CD4-positive, alpha-beta memory T cell (primary cell): ENCODE results near the gene GHSR. TPM values are rescaled to one million over a fixed set of nuclear protein-coding genes. Genes with fewer than 3 reads are reported as not detected.

Experiments
- polyA plus RNA-seq, 2 donors: library from polyadenylated mRNA; unstranded; fragments of 300-500 nt; fragmentation: Illumina TruSeq; gene quantifications; one replicate each; pipeline ENCODE4 v1.2.3, GENCODE V29; 2021
- total RNA-seq, 2 experiments: library from RNA; stranded (reverse); gene quantifications; one replicate each; pipeline ENCODE4 v1.2.3, GENCODE V29; 2021

GHSR gene
- total and polyA plus RNA-seq, 4 experiments from 2014 or later: not detected

Other genes with a start within 250 kb of the GHSR start
- 10 to 100 TPM; 63.4 to 65.6 TPM for gene TNFSF10, start 75.0 kb upstream of the GHSR start, total RNA-seq
- 100 to 1,000 TPM in 1 of 2 donors, 10 to 100 TPM in 1; 89.4 to 107 TPM for gene TNFSF10, start 75.0 kb upstream of the GHSR start, polyA plus RNA-seq